DND-41 (cell line): ENCODE results near the gene RNF157.

ENCODE experiments used
- CTCF ChIP-seq: IDR thresholded peaks from 2 replicates; pipeline ENCODE4 v1.5.1; 2012; ENCODE audit warnings: borderline replicate concordance, low read length, moderate library complexity, mild to moderate bottlenecking; ENCODE audit not compliant: poor library complexity, severe bottlenecking; ENCODE audit errors: extremely low read depth
- EZH2 ChIP-seq: IDR thresholded peaks from 3 replicates; pipeline ENCODE4 v1.6.1; 2012; ENCODE audit warnings: borderline replicate concordance, low read depth, mild to moderate bottlenecking, moderate library complexity, low read length, inconsistent platforms; ENCODE audit not compliant: severe bottlenecking

- TF ChIP-seq CTCF (no peak), EZH2 (no peak)
Measured at GRCh38 chr17:76120658-76121008, 119.7 kb downstream of the RNF157 start.
